K562 (cell line): ENCODE results near the gene ELP5. TPM values are rescaled to one million over a fixed set of nuclear protein-coding genes. Genes with fewer than 3 reads are reported as not detected.

ENCODE experiments used
- ATF1 ChIP-seq, 2 experiments: fragments of 450-650 bp in 1 of 2; IDR thresholded peaks; 2 replicates each; pipeline ENCODE4 v1.6.1; 2016; ENCODE audit warnings: missing compliant biosample characterization in 1 of 2, missing genetic modification characterization in 1 of 2
- CREM ChIP-seq: IDR thresholded peaks from 2 replicates; pipeline ENCODE4 v1.6.1; 2014; ENCODE audit warnings: antibody characterized with exemption, low read depth
- ELF1 ChIP-seq: fragments of 200-800 bp; sonication (Bioruptor generic); IDR thresholded peaks from 2 replicates; pipeline ENCODE4 v1.6.1; 2016; ENCODE audit warnings: missing genetic modification characterization, missing compliant biosample characterization
- MNT ChIP-seq, 2 experiments: fragments of 450-650 bp; conservative IDR thresholded peaks; 2 replicates each; pipeline ENCODE4 v1.6.1; 2017; ENCODE audit warnings: mild to moderate bottlenecking in 2 of 2, moderate library complexity in 2 of 2
- NR3C1 ChIP-seq: sonication (generic); formaldehyde crosslinking; IDR thresholded peaks from 2 replicates; pipeline ENCODE4 v1.8.1; 2022; ENCODE audit warnings: missing genetic modification reagents
- PHF21A ChIP-seq: fragments of 450-650 bp; IDR thresholded peaks from 2 replicates; pipeline ENCODE4 v1.6.1; 2017; ENCODE audit warnings: low read depth, borderline replicate concordance
- RBBP5 ChIP-seq: fragments of 200-600 bp; sonication (generic); IDR thresholded peaks from 2 replicates; pipeline ENCODE4 v1.6.1; 2012; ENCODE audit warnings: borderline replicate concordance, mild to moderate bottlenecking, low read length, control low read depth, inconsistent platforms; ENCODE audit not compliant: insufficient read depth, poor library complexity, severe bottlenecking
- USF1 ChIP-seq: sonication (generic); formaldehyde crosslinking; IDR thresholded peaks from 2 replicates; pipeline ENCODE4 v1.9.0; 2022; ENCODE audit warnings: mild to moderate bottlenecking, missing genetic modification reagents
- ZBTB34 ChIP-seq: fragments of 250-450 bp; sonication (Bioruptor Pico); IDR thresholded peaks from 2 replicates; pipeline ENCODE4 v1.8.0; 2021; ENCODE audit warnings: mild to moderate bottlenecking, moderate library complexity
- ZNF175 ChIP-seq: fragments of 200-800 bp; sonication (Bioruptor generic); IDR thresholded peaks from 2 replicates; pipeline ENCODE4 v1.6.1; 2016; ENCODE audit warnings: low read depth, mild to moderate bottlenecking, missing genetic modification characterization, missing compliant biosample characterization
- polyA plus RNA-seq, 8 experiments: library from polyadenylated mRNA; depleted of rRNA in 4 of 8; stranded (reverse) in 5 of 8; unstranded in 3 of 8; fragments of >200 nt; fragmentation: Nextera tagmentation in 2 of 8; fragmentation: Illumina TruSeq in 1 of 8; extraction: Ambion mirVana in 2 of 8; extraction: Trizol in 1 of 8; gene quantifications; 2 replicates each; pipeline versions ENCODE4 v1.2.1 to v1.2.3, GENCODE V29; 2011 to 2014; ENCODE audit warnings: inconsistent platforms in 1 of 8, missing spikeins in 1 of 8
- total RNA-seq, 7 experiments: library from RNA; depleted of rRNA in 6 of 7; stranded (reverse); fragments of >200 nt in 6 of 7; fragmentation: Illumina TruSeq in 2 of 7; extraction: Trizol in 2 of 7; gene quantifications; 2 replicates each; pipeline versions ENCODE4 v1.2.1 to v1.2.3, GENCODE V29; 2011 to 2021; ENCODE audit warnings: low replicate concordance in 1 of 7
- TF ChIP-seq, protein P1 (sequence below), 2 experiments: fragments of 450-650 bp; IDR thresholded peaks; 2 replicates each; pipeline ENCODE4 v1.6.1; 2016; ENCODE audit warnings: mild to moderate bottlenecking in 2 of 2, borderline replicate concordance in 1 of 2, low read depth in 1 of 2, moderate library complexity in 1 of 2
- TF ChIP-seq, protein P2 (sequence below): fragments of 450-650 bp; formaldehyde crosslinking; IDR thresholded peaks from 2 replicates; pipeline ENCODE4 v1.4.0; 2020; ENCODE audit warnings: mild to moderate bottlenecking

ELP5 gene
- total and polyA plus RNA-seq, 9 of the 15 experiments (the other 6 are each of a cell fraction or from before 2014, with no cell fraction given) = 25.7 to 77.9 (median 52.9) TPM

GRCh38 chr17:7214300-7215135 is 37.5 kb upstream of the ELP5 start (continued):
- TF ChIP-seq NR3C1 (CRISPR knock-in tag) (no peak), USF1 (CRISPR knock-in tag) (no peak), RBBP5 (no peak), ZNF175 (no peak), PHF21A (no peak), ELF1 (tag) (no peak), CREM (peak; percentile 15; the same call in 1 of the 2 replicates), ZBTB34 (no peak), MNT (conservative IDR thresholded peaks at IDR 0.05) (peak in 1 of 2 experiments; percentile 29; a peak in 1 of 4 replicates), ATF1 (CRISPR knock-in tag; IDR thresholded peaks at IDR 0.05) (no peak), ATF1 (tag; IDR thresholded peaks at IDR 0.05) (peak; percentile 64)
- TF ChIP-seq, protein P1, sequence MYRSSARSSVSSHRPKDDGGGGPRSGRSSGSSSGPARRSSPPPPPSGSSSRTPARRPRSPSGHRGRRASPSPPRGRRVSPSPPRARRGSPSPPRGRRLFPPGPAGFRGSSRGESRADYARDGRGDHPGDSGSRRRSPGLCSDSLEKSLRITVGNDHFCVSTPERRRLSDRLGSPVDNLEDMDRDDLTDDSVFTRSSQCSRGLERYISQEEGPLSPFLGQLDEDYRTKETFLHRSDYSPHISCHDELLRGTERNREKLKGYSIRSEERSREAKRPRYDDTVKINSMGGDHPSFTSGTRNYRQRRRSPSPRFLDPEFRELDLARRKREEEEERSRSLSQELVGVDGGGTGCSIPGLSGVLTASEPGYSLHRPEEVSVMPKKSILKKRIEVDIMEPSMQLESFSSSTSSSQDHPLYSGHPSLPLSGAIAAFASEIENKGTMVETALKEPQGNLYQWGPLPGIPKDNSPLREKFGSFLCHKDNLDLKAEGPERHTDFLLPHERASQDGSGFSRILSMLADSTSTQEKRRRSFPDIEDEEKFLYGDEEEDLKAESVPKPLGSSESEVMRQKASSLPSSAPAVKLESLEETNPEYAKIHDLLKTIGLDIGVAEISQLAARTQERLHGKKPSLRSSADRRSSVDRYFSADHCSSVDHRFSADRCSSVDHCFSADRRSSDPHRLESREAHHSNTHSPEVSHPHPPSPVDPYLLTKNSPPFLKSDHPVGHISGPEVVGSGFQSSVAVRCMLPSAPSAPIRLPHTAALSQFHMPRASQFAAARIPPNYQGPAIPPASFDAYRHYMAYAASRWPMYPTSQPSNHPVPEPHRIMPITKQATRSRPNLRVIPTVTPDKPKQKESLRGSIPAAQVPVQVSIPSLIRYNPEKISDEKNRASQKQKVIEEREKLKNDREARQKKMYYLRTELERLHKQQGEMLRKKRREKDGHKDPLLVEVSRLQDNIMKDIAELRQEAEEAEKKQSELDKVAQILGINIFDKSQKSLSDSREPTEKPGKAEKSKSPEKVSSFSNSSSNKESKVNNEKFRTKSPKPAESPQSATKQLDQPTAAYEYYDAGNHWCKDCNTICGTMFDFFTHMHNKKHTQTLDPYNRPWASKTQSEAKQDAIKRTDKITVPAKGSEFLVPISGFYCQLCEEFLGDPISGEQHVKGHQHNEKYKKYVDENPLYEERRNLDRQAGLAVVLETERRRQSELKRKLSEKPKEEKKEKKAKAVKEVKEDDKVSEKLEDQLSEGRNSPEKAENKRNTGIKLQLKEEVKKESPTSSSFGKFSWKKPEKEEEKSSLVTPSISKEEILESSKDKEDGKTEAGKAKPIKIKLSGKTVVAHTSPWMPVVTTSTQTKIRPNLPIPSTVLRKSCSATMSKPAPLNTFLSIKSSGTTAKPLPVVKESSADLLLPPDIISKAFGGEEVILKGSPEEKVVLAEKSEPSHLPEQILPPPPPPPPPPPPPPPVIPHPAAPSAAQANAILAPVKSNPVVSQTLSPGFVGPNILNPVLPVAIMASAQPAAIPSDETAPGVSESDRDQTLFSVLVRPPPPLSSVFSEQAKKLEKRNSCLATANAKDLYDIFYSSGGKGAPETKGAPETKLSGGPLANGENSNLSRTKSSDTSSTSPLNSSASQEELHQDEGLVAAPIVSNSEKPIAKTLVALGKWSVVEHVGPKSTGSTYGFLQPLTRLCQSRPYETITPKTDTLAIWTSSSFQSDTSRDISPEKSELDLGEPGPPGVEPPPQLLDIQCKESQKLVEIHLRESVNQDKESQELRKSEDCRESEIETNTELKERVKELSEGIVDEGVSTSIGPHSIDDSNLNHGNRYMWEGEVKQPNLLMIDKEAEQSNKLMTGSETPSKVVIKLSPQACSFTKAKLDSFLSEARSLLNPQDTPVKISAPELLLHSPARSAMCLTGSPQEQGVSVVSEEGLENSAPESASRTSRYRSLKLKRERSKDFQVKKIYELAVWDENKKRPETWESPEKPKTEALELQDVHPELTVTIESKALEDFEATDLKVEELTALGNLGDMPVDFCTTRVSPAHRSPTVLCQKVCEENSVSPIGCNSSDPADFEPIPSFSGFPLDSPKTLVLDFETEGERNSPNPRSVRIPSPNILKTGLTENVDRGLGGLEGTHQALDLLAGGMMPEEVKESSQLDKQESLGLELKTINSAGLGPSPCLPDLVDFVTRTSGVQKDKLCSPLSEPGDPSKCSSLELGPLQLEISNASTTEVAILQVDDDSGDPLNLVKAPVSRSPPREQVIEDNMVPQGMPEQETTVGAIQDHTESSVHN (IDR thresholded peaks at IDR 0.05; ENCODE audit: borderline replicate concordance in 1 of 2, low read depth in 1 of 2) = no peak
- TF ChIP-seq, protein P2, sequence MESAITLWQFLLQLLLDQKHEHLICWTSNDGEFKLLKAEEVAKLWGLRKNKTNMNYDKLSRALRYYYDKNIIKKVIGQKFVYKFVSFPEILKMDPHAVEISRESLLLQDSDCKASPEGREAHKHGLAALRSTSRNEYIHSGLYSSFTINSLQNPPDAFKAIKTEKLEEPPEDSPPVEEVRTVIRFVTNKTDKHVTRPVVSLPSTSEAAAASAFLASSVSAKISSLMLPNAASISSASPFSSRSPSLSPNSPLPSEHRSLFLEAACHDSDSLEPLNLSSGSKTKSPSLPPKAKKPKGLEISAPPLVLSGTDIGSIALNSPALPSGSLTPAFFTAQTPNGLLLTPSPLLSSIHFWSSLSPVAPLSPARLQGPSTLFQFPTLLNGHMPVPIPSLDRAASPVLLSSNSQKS = no peak
